Stimulated activated CD4-positive, alpha-beta T cell treated with anti-CD3 and anti-CD28 coated beads, TNF-alpha, amount 100 ng/mL, for 4 hours (primary cell): ENCODE measurements around the gene CADPS.

ENCODE experiments used
- DNase-seq, 3 experiments: peaks; one replicate each; pipeline ENCODE4 v3.0.0-alpha.2; 2020; ENCODE audit warnings: low read depth in 3 of 3

Gene CADPS

GRCh38 chr3:62361824-62362223 is 513.4 kb downstream of the CADPS start:
- DNase-seq: no peak

- DNase-seq: no peak
Measured at GRCh38 chr3:62361261-62361660, 514.0 kb downstream of the CADPS start.

GRCh38 chr3:62359531-62359930 is 515.7 kb downstream of the CADPS start:
- no peak for DNase-seq

GRCh38 chr3:62356356-62356755 is 518.9 kb downstream of the CADPS start:
- no peak for DNase-seq

- DNase-seq: no peak
Measured at GRCh38 chr3:62355703-62356102, 519.5 kb downstream of the CADPS start.
